ENCODE data around the gene SNRPD3.

The SNRPD3 gene

DNA sequence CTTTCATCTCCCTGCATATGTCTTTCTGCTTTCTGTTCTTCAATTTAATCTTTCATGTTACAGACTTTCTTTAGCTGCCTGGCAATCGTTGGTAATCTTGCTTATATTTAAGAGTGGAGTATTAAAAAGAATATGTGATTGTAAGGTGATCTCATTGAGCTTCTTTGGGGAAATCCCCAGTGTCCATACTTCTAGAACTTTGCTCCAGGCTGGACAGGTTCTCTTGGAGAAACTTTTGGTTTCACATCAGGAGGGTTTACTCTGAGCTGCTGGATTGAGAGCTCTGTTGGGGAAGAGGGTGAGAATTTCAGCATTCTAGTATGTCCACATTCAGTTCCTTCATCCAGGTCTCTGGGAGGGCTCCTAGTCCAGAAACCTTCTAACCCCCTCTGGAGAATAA is 21.0 kb downstream of the SNRPD3 start:
- no peak for DNase-seq

DNA sequence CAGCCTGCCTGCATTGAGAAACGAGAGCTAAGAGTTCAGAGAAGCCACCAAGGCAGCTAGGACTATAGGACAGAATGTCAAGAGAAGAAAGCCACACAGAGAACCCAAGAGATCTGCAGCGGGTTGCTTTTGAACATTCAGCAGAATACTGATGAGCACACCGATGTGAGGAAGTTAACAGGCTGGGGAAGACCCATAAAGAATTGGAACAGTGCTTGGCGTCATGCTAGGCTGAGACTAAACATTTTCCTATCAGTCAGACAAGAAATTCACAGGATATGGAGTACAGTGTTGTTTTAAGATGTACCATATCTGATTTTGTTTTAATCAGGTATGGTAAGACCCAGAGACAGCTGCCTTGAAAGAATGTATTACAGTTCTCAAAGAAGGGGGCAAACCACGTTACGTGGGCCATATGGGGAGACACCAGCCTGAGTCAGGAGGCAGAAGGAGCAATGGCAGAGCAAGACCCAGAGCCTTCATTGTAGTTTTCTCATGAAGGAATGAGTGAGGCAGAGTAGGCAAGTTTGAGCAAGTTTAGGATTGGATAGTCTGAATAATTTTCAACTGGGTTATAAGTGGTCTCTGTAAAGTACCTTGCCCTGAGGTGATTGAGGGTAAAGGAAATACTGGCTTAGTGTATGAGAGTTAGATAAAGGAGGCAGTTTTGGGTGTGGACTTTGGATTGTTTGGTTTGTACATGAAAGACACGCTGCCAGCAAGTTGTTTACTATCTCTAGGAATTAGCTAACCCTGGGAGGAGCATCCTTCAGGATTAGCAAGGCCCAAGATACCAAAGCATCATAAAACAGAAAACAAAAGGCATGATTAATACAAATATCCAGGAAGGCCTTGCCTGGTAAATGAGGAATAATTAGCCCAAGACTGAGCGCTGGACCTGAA is 22.8 kb downstream of the SNRPD3 start:
- DNase-seq: no peak

DNA sequence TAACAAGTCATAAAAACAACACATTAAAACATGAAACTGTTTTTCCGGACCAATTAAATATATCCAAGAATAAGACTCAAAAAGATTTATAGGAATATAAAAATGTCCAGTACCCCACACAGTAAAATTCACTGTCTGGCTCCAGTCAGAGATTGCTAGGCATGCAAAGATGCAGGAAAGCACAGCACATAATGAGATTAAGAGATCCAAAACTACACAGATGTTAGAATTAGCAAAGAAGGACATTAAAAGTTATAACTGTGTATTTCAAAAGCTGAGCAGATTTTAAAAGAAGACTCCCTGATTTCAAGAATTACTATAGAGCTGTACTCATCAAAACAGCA is 23.4 kb downstream of the SNRPD3 start:
- no peak for DNase-seq

DNA sequence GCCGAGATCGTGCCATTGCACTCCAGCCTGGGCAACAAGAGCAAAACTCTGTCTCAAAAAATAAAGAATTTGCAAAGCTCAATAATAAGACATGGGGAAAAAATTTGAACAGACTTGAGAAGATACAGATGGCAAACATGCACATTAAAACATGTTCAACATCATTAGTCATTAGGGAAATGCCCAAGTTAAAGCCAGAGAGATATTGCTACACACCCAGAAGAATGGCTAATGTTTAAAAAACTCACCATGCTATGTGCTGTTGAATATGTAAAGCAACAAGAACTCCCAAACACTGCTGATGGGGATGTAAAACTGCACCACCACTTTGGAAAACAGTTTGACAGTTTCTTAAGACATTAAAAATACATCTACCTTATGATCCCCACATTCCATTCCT is 24.5 kb downstream of the SNRPD3 start:
- no peak for DNase-seq

DNA sequence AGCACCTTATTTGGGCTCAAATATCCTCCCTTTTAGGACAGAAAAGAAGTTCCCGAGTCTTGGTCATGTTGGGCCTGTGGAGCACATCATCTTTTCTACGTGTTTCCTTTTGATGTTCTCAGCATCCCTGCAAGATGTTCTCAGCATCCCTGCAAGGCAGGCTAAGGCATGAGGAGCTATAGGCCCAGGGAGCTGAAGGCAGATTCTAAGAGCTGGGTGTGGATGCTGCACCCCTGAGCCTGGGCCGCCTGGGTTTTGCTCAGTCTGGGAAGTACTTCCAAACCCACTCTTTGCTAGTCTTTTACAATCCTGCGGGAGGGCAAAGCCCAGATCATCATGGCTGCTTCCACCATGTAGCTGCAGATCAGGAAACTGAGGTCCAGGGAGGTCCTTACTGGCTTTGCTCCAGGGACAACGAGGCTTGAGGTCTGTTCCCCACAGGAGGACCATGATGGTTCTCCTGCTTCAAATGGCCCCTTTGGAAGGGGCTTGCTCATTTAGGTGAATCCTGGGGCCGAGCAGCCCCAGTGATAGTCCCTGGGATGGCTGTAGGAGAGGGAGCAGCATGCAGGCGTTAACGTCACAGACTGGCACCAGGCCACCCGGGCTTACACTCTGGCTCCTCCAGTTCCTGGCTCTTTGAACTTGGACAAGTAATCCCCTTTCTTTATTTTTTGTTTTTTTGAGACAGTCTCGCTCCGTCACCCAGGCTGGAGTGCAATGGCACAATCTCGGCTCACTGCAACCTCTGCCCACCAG is 26.4 kb downstream of the SNRPD3 start:
- DNase-seq: no peak

DNA sequence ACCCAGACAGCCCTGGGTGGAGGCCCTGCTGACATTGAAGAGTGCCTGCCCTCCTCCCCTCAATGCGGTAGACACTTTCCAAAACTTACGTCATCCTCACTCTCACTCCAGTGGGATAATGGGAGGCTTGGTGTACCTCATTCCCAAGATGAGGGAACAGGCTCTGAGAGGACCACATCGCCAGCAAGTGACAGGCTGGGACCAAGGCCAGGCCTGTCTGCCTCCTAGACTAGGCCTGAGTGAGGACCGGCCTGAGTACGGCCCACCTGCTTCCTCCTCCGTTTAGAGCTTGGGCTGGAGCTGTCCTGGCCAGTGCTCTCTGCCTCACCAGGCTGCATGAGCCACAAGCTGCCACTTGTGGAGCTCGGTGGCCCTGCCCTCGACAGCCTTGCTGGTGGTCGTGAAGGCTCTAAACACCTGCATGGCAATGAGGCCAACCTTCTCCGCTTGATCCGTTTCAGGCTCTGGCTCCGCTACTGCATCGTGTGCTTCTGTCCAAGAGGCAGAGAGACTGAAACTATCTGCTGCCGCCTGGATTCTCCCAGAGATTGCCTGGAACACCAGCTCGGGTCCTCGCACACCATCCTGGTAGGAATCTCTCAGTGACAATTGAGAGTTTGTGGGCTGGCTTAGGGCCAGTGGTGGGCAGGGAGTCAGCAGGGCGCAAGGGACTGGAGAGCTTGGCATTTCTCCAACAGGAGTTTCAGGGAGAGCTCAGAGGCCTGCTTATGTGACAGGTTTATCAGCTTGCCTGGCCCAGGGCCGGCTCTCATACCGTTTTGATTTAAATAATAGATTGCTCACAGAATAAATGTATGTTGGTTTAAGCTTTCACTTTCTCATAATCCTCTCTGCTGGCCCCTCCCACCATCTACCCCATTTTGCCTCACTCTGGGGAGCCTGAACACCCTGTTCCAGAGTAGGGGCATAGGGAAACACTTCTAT is 27.7 kb downstream of the SNRPD3 start:
- no peak for DNase-seq

DNA sequence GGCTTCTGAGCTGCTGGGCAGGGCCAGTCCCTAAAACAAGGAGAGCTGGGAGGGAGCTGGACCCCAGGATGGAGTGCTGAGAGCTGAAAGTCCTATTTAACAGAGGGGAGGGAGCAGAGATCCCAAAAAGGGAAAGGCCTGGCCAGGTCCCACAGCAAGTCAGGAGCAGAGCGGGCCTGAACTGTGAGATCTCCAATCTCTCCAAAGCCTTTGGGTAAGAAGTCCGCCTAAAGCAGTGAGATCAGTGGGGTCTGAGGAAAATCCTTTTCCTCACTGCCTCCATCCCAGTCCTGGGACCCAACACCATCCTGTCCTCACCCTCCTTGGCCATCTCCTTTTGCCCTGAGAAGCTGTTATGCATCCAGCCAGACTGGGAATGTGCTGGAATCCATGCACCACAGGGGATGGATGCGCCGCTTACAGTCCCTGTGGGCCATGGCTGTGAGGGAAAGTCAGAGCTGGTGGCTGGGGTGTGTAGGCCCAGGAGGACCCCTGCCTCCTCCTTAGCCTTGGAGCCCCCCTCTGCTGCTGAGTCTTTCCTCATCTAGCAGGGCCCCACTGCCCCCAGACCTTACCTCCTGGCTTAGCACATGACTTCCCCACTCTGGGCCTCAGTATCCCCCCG is 28.5 kb downstream of the SNRPD3 start:
- DNase-seq: no peak

DNA sequence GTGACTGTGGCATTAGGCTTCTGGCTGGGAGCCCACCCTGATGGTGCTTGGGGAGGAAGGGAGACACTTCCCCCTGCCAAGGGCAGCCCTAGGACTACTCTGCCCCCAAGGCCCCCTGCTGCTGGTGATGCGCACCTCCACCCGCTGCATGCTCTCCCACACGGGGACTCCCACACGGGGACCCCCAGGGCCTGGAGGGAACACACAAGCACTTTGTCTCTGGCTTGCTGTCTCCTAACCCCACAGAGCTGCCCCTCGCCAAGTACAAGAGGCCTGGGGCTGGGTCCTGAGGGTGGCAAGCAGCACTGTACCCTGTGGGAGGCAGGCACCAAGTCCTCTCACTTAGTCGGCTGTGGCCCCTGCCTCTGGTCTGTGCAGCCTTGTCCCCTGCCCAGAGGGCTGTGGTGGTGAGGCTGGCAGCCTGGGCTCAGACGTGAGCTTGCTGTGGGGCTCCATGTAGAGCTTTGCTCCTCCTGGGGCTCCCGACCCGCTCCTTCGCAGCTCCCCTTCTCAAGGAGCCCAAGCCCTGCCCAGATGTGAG is 29.1 kb downstream of the SNRPD3 start:
- no peak for DNase-seq

DNA sequence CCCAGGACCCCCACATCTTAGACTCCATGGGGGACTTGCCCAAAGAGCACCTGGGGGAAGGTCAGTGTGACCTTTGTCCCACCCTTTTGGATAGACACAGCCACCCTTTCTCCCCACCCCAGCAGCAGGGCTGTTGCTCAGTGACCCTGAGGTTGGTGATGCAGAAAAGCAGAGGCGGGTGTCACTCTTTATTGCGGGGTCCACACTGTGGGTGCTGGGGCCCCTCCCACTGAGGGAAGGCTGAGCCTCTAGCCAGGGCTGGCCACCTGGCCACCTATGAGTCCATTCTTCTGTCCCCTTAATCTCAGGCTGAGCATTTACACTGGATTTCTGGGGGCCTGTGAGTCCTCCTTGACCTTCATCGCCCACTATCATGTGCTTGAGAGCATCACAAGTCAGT is 29.7 kb downstream of the SNRPD3 start:
- no peak for DNase-seq

DNA sequence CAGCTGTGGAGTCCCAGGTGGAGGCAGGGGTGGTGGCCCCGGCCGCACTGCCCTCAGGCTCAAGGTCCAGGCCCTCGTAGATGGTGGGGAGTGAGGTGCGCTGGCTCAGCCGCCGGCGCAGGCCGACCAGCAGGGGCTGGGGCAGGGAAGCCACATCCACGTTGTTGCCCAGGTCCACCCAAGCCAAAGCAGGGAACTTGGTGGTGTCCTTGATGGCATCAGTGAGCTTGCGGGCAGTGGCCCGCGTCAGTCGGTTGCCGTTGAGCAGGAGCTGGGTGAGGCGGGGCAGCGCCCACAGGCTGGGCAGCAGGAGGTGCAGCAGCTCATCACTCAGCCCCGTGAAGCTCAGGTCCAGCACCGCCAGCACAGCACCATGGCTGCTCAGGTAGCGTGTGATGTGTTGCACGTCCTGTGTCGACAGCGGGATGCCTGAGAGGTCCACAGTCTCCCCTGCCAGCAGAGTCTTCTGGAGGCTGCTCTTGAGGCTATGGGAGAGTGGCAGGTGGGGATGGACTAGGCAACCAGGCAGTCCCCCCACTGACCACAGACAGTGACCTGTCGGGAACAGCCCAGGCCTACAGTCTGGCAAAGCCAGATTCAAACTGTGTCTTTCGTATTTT is 30.2 kb downstream of the SNRPD3 start:
- no peak for DNase-seq

DNA sequence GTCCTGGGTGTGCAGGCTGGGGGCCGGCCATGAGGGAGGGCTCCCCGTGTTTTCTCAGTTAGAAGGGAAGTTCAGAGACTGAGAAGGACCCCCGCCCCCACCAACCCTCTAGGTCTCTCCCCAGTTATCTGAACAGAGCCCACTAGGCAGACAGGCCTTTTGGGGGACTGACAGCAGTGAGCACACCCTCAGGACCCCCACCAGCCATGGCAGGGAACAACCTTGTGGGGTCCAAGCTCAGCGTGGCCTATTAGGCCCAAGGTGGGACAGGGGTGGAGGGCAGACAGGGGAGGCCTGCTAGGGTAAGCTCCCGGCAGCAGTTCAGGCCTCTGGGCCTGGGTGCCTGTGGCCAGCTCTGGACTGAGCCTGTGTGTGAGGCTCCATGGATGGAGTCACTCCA is 31.5 kb downstream of the SNRPD3 start:
- DNase-seq: no peak

DNA sequence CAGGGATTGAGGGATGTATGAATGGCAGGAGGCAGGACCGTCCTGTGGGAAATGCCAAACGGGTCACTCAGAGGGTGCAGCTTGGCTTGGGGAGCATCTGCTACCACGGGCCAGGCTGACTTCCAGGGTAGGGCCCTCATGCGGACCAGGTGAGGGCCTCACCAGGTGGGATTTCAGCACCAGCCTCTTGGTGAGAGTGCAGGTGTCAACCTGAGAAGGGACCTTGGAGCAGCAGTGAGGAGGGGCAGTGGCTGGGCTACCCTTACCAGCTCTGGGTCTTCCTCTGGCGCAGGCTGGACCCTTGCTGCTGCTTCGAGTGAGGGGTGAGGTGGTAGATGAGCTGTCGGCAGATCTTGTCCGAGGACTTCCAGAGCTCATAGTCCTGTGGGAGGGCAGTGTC is 32.1 kb downstream of the SNRPD3 start:
- no peak for DNase-seq

DNA sequence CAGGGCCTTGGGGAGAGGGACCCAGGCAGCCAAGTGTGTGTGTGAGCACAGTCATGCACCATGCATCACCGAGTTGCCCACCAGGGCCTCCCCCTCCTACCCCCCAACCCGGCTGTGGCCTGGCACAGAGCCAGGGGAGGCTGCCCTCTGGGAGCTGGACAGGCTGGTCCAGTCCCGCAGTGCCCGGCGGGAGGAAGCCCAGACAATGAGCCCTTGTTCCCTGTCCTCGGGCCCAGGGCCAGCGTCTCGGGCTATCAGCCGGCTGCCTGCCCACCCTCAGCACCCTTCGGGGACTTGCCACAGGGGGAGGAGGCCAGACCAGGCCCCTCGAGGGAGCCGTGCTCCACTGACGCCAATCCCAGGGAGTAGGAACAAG is 32.6 kb downstream of the SNRPD3 start:
- DNase-seq: no peak

DNA sequence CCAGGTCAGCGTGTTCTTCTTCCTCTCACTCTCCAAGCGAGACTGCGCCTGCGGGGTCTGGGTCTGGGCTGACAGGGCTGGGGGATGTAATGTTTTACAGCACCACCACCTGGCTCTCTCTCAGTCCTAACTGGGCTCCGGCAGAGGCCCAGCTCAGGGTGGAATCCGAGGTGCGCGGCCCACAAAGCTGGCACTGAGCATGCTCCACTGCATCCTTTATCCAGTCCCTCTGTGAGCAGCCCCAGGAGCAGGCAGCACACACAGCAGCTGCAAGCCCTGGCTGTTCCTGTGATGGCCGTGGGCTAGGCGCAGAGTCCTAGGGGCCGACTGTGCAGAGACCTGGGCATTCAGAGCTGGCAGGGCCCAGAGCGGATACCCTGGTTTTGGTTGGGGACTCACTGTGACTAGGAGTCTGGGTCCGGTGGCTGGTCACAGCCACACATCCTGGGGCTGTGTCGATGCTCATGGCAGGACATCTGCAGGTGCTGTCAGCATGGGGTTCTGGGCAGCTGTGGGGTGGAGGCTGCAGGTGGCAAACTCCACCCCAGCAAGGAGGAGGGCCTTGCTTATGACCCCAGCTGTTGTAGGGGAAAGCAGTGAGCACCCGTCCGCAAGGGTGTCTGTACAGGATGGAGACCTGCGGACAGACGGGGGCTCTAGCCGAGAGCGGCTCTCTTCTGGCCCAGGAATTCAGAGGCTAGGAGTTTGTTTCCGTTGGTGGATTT is 33.1 kb downstream of the SNRPD3 start:
- no peak for DNase-seq

DNA sequence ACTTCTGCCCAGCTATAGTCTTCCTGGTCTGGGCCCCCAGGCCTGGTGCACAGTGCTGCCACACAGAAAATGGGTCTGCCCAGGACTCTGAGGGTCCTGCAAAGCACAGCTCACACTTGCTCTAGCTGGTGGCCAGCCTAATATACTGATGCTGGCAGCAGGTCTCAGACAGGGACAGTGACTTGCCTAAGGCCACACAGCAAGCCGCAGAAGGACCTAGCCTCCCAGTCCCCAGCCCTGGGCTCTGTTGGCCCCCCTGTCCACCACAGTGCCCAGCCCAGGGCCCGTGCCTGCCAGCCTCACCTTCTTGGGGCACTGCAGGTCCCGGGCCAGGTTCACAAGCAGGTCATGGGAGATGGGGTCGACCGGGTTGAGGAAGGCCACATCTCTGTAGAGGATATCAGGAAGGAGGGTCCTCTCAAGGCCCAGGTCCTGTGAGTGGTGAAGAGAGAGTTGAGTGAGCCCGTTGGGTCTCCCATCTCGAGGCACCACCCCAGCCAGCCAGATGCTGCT is 33.8 kb downstream of the SNRPD3 start:
- no peak for DNase-seq

DNA sequence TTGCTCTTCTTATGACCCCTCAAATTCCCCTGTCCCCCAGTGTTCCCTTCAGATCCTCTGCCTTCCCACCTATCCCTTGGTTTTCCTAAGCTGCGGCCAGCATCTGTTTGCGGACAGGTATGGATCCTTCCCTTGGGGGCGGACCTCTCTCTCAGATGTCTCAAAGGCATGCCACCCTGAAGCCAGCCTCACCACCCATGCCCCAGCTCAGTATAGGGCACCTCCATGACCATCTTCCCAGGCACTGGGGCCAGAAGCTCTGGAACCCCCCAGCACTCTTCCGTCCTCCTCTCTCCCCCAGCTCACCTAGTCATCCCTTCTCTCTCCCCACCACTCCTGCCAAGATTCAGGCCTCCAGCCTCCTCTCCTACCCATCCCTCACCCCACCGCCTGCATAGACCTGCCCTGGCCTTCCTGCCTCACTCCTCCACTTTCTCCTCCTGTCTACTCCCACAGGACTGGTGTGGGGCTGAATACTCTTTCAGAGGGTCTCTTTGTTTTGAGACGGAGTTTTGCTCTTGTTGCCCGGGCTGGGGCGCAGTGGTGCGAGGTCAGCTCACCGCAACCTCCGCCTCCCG is 34.9 kb downstream of the SNRPD3 start:
- no peak for DNase-seq

DNA sequence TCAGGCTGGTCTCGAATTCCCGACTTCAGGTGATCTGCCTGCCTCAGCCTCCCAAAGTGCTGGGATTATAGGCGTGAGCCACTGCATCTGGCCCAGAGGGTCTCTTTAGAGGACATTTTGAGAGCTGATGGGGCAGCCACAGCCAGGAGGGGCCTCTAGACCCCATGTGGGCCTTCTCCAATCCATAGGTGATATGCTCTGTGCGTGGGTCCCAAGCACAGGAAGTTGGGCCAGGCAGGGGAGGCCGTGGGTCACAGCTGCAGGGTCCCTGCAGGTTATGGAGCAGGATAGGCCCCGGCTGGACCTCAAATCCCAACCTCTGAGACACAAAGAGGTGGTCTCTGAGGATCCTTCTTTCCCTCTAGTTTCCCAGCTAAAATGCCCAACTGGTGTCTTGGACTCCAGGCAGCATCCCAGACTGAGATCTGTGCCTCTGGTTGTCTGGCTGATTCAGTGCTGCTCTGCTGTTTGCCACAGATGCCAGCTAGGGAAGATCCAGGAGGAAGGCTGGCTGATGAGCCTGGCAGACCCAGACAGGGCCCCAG is 35.6 kb downstream of the SNRPD3 start:
- DNase-seq: no peak

DNA sequence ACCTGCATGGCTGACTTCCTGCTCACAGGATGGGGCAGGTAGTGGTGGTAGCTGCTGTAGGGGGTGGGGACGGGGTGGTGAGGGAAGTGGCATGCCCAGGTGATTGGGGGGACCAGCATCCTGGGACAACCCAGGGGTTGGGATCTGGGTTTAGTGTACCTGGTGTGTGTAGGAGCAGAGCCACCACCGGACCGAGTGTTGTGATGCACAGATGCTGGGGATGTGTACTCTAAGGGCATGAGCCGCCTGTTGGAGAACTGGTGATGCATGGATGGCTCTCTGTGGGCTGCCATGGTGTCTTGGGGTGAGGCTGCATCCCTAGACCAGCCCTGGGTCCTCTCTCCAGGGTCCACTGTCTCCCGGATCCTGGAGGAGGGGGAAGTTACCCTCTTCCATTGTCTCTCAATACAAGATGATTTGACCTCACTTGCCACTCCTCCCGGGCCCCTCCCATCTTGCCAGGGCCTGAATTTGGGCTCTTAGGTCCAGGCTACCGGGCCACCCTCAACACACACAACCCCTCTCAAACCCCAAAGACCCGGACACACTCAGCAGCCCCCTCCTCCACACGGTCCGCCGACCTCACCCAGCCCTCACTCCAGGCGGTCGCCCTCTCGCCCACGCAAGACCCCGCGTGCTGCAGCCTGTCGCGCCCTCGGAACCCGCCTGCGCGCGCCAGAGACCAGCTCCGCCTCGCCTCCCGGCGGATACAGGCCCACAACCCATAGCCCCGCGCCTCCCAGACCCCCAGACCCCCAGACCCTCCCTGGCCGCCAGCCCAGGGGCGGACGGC is 36.5 kb downstream of the SNRPD3 start:
- DNase-seq: no peak

DNA sequence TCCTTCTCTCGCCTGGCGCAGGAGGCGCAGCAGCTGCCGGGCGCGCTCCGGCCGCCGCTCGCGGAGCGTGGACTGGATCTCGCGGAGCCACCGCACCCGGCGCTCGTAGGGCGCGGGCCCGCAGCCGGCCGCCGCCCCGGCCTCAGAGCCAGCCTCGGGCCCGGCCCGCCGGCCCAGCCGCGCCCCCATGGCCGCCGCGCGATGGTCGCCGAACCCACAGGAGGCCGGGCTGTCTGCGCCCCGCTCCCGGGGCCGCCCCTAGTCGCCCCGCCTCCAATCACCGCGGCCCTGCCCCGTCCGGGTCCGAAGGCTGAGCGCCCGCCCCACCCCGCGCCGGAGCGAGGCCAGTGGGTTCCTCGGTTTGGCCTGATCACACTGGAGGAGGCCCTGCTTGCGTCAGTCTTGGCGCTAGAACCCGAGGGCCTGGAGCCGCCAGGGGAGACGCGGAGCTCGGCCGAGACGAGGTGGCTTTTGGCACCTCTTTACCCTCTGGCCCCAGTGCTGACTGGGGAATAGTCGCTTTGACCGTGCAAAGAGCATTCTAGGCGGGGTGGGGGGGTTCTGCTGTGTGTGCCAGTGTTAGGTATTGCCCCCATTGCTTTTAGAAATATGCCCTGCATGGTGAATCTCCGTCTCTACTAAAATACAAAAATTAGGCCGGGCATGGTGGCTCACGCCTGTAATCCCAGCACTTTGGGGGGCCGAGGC is 37.2 kb downstream of the SNRPD3 start, which contains the start of gene LRRC75B:
LRRC75B (minus strand) TSS at position 223 of the 708 bp plus-strand sequence; CDS start at position 189, 34 bp downstream.
- no peak for DNase-seq

Data from GOT3 (cell line).